IMR-90 (cell line): ENCODE results near the gene IL21R. TPM values are rescaled to one million over a fixed set of nuclear protein-coding genes. Genes with fewer than 3 reads are reported as not detected.

Source experiments
- ATAC-seq: fragments of 200-7000 bp; cut with Tn5 transposase; 2 replicates; pipeline ENCODE4 v1.9.1; 2020; ENCODE audit warnings: low read depth, mild to moderate bottlenecking, moderate library complexity
- BruUV-seq: library from RNA; stranded (reverse); fragments of 400-500 nt; replicated peaks from 2 replicates; lab custom pipeline; 2021; lab: Mats Ljungman, UMichigan
- CTCF ChIA-PET: fragments of 300-600 bp; formaldehyde crosslinking; extraction: SDS; loops from one replicate; lab custom pipeline; 2021; ENCODE audit warnings: antibody characterized with exemption; lab: Yijun Ruan, JAX
- POLR2A ChIA-PET: fragments of 300-600 bp; sonication (Branson Sonifier 250); formaldehyde crosslinking; loops from one replicate; lab custom pipeline; 2022; ENCODE audit warnings: antibody characterized with exemption; ENCODE audit not compliant: unreplicated experiment; lab: Charles Lee
- DNase-seq: peaks from one replicate; pipeline ENCODE4 v3.0.0; 2013
- H2AFZ ChIP-seq: replicated peaks from 2 replicates; pipeline ENCODE3; 2013; ENCODE audit warnings: low read length, mild to moderate bottlenecking; ENCODE audit not compliant: poor library complexity
- H2AK5ac ChIP-seq: 2 replicates; pipeline ENCODE4 v1.6.1; 2013; ENCODE audit warnings: low read depth, low read length, inconsistent platforms
- H2AK9ac ChIP-seq: replicated peaks from 2 replicates; pipeline ENCODE3; 2013; ENCODE audit warnings: mild to moderate bottlenecking, low read depth, low read length, moderate library complexity; ENCODE audit not compliant: poor library complexity
- H2BK120ac ChIP-seq: 2 replicates; pipeline ENCODE4 v1.6.1; 2013; ENCODE audit warnings: low read depth, low read length, inconsistent platforms
- H2BK15ac ChIP-seq: 3 replicates; pipeline ENCODE4 v1.6.1; 2013; ENCODE audit warnings: low read depth, low read length, inconsistent platforms
- H2BK20ac ChIP-seq: 2 replicates; pipeline ENCODE4 v1.6.1; 2013; ENCODE audit warnings: low read depth, mild to moderate bottlenecking, inconsistent platforms, low read length, moderate library complexity
- H2BK5ac ChIP-seq: 2 replicates; pipeline ENCODE4 v1.6.1; 2013; ENCODE audit warnings: mild to moderate bottlenecking, low read depth, low read length, inconsistent platforms; ENCODE audit not compliant: poor library complexity, severe bottlenecking
- H3K14ac ChIP-seq: replicated peaks from 2 replicates; pipeline ENCODE4 v1.6.1; 2013; ENCODE audit warnings: low read depth, low read length, inconsistent platforms
- H3K18ac ChIP-seq: 2 replicates; pipeline ENCODE4 v1.6.1; 2013; ENCODE audit warnings: low read depth, low read length, control low read depth
- H3K23ac ChIP-seq: 2 replicates; pipeline ENCODE4 v1.6.1; 2013; ENCODE audit warnings: low read depth, low read length, inconsistent platforms
- H3K27ac ChIP-seq: 2 replicates; pipeline ENCODE4 v1.5.1; 2013; ENCODE audit warnings: mild to moderate bottlenecking, control low read depth, low read length; ENCODE audit not compliant: insufficient read depth
- H3K27me3 ChIP-seq: 2 replicates; pipeline ENCODE4 v1.6.1; 2013; ENCODE audit warnings: low read length; ENCODE audit not compliant: control insufficient read depth, insufficient read depth
- H3K36me3 ChIP-seq: 2 replicates; pipeline ENCODE4 v1.6.1; 2013; ENCODE audit warnings: low read length, mixed read lengths; ENCODE audit not compliant: control insufficient read depth, insufficient read depth
- H3K4ac ChIP-seq: 2 replicates; pipeline ENCODE4 v1.6.1; 2013; ENCODE audit warnings: low read depth, low read length, inconsistent platforms
- H3K4me1 ChIP-seq: 2 replicates; pipeline ENCODE4 v1.6.1; 2013; ENCODE audit warnings: low read length, mixed read lengths; ENCODE audit not compliant: control insufficient read depth, insufficient read depth
- H3K4me2 ChIP-seq: 2 replicates; pipeline ENCODE4 v1.6.1; 2013; ENCODE audit warnings: low read depth, mild to moderate bottlenecking, control low read depth, low read length, moderate library complexity
- H3K4me3 ChIP-seq: 2 replicates; pipeline ENCODE4 v1.5.1; 2013; ENCODE audit warnings: low read depth, mild to moderate bottlenecking, control low read depth, low read length, moderate library complexity; ENCODE audit not compliant: insufficient read depth
- H3K56ac ChIP-seq: 2 replicates; pipeline ENCODE4 v1.6.1; 2013; ENCODE audit warnings: low read length, inconsistent platforms; ENCODE audit not compliant: insufficient read depth; ENCODE audit errors: extremely low read depth
- H3K79me1 ChIP-seq, 2 experiments: 2 replicates each; pipeline ENCODE4 v1.6.1; 2013; ENCODE audit warnings: low read length in 2 of 2, inconsistent platforms in 1 of 2, low read depth in 1 of 2
- H3K9ac ChIP-seq: 2 replicates; pipeline ENCODE4 v1.6.1; 2013; ENCODE audit warnings: low read depth, low read length, control low read depth
- H3K9me1 ChIP-seq: 2 replicates; pipeline ENCODE4 v1.6.1; 2013; ENCODE audit warnings: low read length, inconsistent platforms; ENCODE audit not compliant: insufficient read depth
- H3K9me3 ChIP-seq: 2 replicates; pipeline ENCODE4 v1.6.1; 2013; ENCODE audit warnings: low read length; ENCODE audit not compliant: control insufficient read depth, insufficient read depth
- H4K20me1 ChIP-seq: 2 replicates; pipeline ENCODE4 v1.6.1; 2013; ENCODE audit warnings: low read length, inconsistent platforms; ENCODE audit not compliant: insufficient read depth
- H4K5ac ChIP-seq: 2 replicates; pipeline ENCODE4 v1.6.1; 2013; ENCODE audit warnings: mild to moderate bottlenecking, low read depth, low read length, control low read depth
- H4K8ac ChIP-seq, 2 experiments: 2 replicates each; pipeline ENCODE4 v1.6.1; 2013; ENCODE audit warnings: low read depth in 2 of 2, low read length in 2 of 2, control low read depth in 1 of 2, inconsistent platforms in 1 of 2
- H4K91ac ChIP-seq: 2 replicates; pipeline ENCODE4 v1.6.1; 2013; ENCODE audit warnings: low read depth, low read length, inconsistent platforms; ENCODE audit not compliant: insufficient read depth
- BHLHE40 ChIP-seq: fragments of 150-350 bp; IDR thresholded peaks from 2 replicates; pipeline ENCODE4 v1.6.1; 2016; ENCODE audit warnings: mild to moderate bottlenecking, low read depth, low read length
- CEBPB ChIP-seq: IDR thresholded peaks from 2 replicates; pipeline ENCODE4 v1.6.1; 2012; ENCODE audit warnings: low read depth, low read length, improper control_type of control experiment
- CHD1 ChIP-seq: IDR thresholded peaks from 2 replicates; pipeline ENCODE4 v1.6.1; 2012; ENCODE audit warnings: low read depth, low read length, improper control_type of control experiment
- CTCF ChIP-seq: conservative IDR thresholded peaks from 2 replicates; pipeline ENCODE4 v1.5.1; 2012; ENCODE audit warnings: mild to moderate bottlenecking, low read depth, low read length, improper control_type of control experiment
- ELK1 ChIP-seq: fragments of 150-350 bp; IDR thresholded peaks from 2 replicates; pipeline ENCODE4 v1.6.1; 2016; ENCODE audit warnings: low read depth, mild to moderate bottlenecking, low read length, moderate library complexity, borderline replicate concordance
- FOS ChIP-seq: fragments of 150-350 bp; IDR thresholded peaks from 2 replicates; pipeline ENCODE4 v1.6.1; 2016; ENCODE audit warnings: low read depth, low read length
- MAFK ChIP-seq: IDR thresholded peaks from 2 replicates; pipeline ENCODE4 v1.6.1; 2012; ENCODE audit warnings: low read depth, low read length, improper control_type of control experiment
- MAZ ChIP-seq: IDR thresholded peaks from 2 replicates; pipeline ENCODE4 v1.6.1; 2012; ENCODE audit warnings: low read depth, mild to moderate bottlenecking, low read length, improper control_type of control experiment, moderate library complexity, borderline replicate concordance
- MXI1 ChIP-seq: IDR thresholded peaks from 2 replicates; pipeline ENCODE4 v1.6.1; 2012; ENCODE audit warnings: low read depth, mild to moderate bottlenecking, low read length, moderate library complexity, borderline replicate concordance
- NFE2L2 ChIP-seq: fragments of 150-350 bp; IDR thresholded peaks from 2 replicates; pipeline ENCODE4 v1.6.1; 2016; ENCODE audit warnings: low read depth, mild to moderate bottlenecking, low read length
- POLR2A ChIP-seq: IDR thresholded peaks from 2 replicates; pipeline ENCODE4 v1.6.1; 2012; ENCODE audit warnings: mild to moderate bottlenecking, low read depth, low read length
- RAD21 ChIP-seq: IDR thresholded peaks from 2 replicates; pipeline ENCODE4 v1.6.1; 2012; ENCODE audit warnings: low read length, improper control_type of control experiment
- RCOR1 ChIP-seq: IDR thresholded peaks from 2 replicates; pipeline ENCODE4 v1.6.1; 2012; ENCODE audit warnings: mild to moderate bottlenecking, low read length, improper control_type of control experiment; ENCODE audit not compliant: insufficient replicate concordance
- RFX5 ChIP-seq: IDR thresholded peaks from 2 replicates; pipeline ENCODE4 v1.8.0; 2012; ENCODE audit warnings: low read depth, mild to moderate bottlenecking, low read length, moderate library complexity
- WGBS, 2 experiments: methylation state at CpG; one replicate each; pipeline versions ENCODE4 v1.1.5 to v1.1.7; 2013; ENCODE audit warnings: missing lambda C conversion rate in 2 of 2; ENCODE audit not compliant: insufficient read length in 1 of 2; ENCODE audit errors: extremely low coverage in 2 of 2; 5-methylcytosine and 5-hydroxymethylcytosine counted together
- dilution Hi-C: fragments of 300-500 bp; cut with HindIII; formaldehyde crosslinking; loops from one replicate; pipeline ENCODE4 v1.14.3; 2018; ENCODE audit warnings: low sequenced_read_pairs; ENCODE audit not compliant: unreplicated experiment
- in situ Hi-C: fragments of 300-500 bp; cut with MboI; formaldehyde crosslinking; loops from 3 replicates; pipeline ENCODE4 v1.14.3; 2019; ENCODE audit warnings: low sequenced_read_pairs, inconsistent platforms, mixed read lengths
- intact Hi-C: fragments of 100-400 bp; cut with micrococcal nuclease; formaldehyde crosslinking; loops from 2 replicates; pipeline ENCODE4 v1.10.0; 2022
- polyA plus RNA-seq, 3 experiments: library from polyadenylated mRNA; depleted of rRNA; stranded (reverse); fragments of >200 nt; gene quantifications; 2 replicates each; pipeline ENCODE4 v1.2.3, GENCODE V29; 2012; ENCODE audit warnings: low replicate concordance in 1 of 3
- total RNA-seq: library from RNA; depleted of rRNA; stranded (reverse); fragments of >200 nt; gene quantifications from 2 replicates; pipeline ENCODE4 v1.2.3, GENCODE V29; 2012

IL21R gene
- total and polyA plus RNA-seq, 2 of the 4 experiments (the other 2 are of a cell fraction) = 0.72 to 0.97 TPM

- intact Hi-C loops = loop anchor here (5.0 kb wide), 1 partner anchor 253 kb away; no protein-coding TSS in a partner anchor
- peak; percentile 36 for ATAC-seq
- no TSS peak for BruUV-seq
- TF ChIP-seq MAZ (peak; percentile 22; the same call in 1 of the 2 replicates), POLR2A (no peak), CEBPB (no peak), RFX5 (no peak), RCOR1 (no peak), NFE2L2 (no peak), MXI1 (no peak), RAD21 (no peak), CTCF (no peak), FOS (peak; percentile 42; the same call in 1 of the 2 replicates), MAFK (no peak), BHLHE40 (no peak), CHD1 (no peak), ELK1 (no peak)
These were observed 36.6 kb upstream of the IL21R start for GRCh38 chr16:27365142-27366089.

More at GRCh38 chr16:27365142-27366089, 36.6 kb upstream of the IL21R start:
- Histone ChIP-seq H3K9me1 (peaks cover 11% of the 10 kb centered on the region; the same call in 1 of the 2 replicates), H3K27me3 (no peaks in the 10 kb centered on the region), H3K23ac (0 out of 2 replicates have a peak overlapping the region, but pooled peaks have one; percentile 18), H3K9me3 (no peaks in the 10 kb centered on the region; the same call in 1 of the 2 replicates), H3K36me3 (peaks cover 37% of the 10 kb centered on the region), H2BK120ac (peak overlapping the region; percentile 55), H3K79me1 (peaks cover 0 to 8% of the 10 kb centered on the region in 2 experiments; a peak in 3 of 4 replicates), H3K56ac (no peak overlapping the region), H3K4me3 (no peak overlapping the region), H3K18ac (peak overlapping the region; percentile 38; the same call in 1 of the 2 replicates), H3K14ac (peak overlapping the region; percentile 20), H4K5ac (peak overlapping the region; percentile 54; the same call in 1 of the 2 replicates), H2BK5ac (peak overlapping the region; percentile 78), H3K4me1 (peaks cover 13% of the 10 kb centered on the region), H3K4me2 (no peak overlapping the region), H2BK15ac (peak overlapping the region; percentile 46; the same call in 2 of the 3 replicates), H2AK9ac (no peak overlapping the region), H4K91ac (peak overlapping the region; percentile 76), H2AFZ (no peak overlapping the region), H2AK5ac (peak overlapping the region; percentile 90), H3K4ac (peak overlapping the region; percentile 73), H3K27ac (peak overlapping the region; percentile 21; the same call in 1 of the 2 replicates), H4K20me1 (no peaks in the 10 kb centered on the region), H3K9ac (no peak overlapping the region), H2BK20ac (peak overlapping the region; percentile 71; the same call in 1 of the 2 replicates), H4K8ac (peak overlapping the region; percentile 52 to 63; a peak in 3 of 4 replicates)
- CTCF ChIA-PET = interaction anchor here (0.6 to 3.5 kb wide), 5 partner anchors 130 to 255 kb away, joined by 3 to 24 read pairs (median 3); no protein-coding TSS in a partner anchor
- POLR2A ChIA-PET = interaction anchor here (0.6 kb wide), 1 partner anchor 130 kb away, joined by 3 read pairs; no protein-coding TSS in a partner anchor
- peak; percentile 84 for DNase-seq
- in situ Hi-C loops = no loop called here
- dilution Hi-C loops = no loop called here
- no CpG with 5 or more reads among the region's 7 CpGs for WGBS, 2 experiments
